ENCODE data around the gene KLHL25. TPM values are rescaled to one million over a fixed set of nuclear protein-coding genes. Genes with fewer than 3 reads are reported as not detected.

KLHL25 gene
- total and polyA plus RNA-seq, 2 of the 13 experiments (the other 11 are each of a cell fraction or from before 2014, with no cell fraction given): 3.7 to 8.2 TPM

DNA sequence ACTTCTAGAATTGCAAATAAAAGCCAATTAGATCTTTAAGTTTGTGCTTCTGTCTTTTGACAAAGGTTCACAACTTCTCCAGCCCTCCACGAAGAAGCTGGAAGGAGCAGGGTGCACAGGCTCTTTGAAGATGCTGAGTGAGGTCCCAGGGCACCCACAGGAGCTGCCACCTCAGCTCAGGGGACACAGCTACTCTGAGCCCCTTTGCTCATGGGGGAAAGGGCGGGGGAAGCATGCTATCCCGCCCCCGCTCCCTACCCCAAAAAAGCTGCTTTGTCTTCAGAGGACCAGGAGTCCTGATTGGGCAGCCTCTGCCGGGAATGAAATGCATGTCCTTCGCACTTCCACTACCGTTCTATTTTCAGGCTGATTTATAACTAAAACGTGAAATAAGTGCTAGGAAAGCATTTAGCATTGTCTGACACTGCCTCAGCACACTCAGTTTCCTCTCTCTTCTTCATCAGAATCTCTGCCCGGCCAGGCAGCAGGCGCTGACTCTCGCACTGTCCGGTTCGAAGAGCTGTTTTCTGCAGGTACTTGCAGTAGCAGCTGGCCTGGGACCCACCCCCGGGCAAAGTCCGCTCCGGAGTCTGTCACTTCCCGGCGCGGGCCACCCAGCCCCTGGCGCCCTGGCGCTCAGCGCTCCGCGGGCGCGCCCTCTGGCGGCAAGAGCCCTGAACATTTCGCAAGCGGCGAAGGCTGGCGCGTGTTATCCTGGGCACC, 45.5 kb upstream of the KLHL25 start (continued):
- no peak for TF ChIP-seq KIAA2018 (CRISPR knock-in tag; IDR thresholded peaks at IDR 0.05; ENCODE audit: borderline replicate concordance)
- TF ChIP-seq SSRP1 (CRISPR knock-in tag; IDR thresholded peaks at IDR 0.05): no peak
- TF ChIP-seq, protein P1, sequence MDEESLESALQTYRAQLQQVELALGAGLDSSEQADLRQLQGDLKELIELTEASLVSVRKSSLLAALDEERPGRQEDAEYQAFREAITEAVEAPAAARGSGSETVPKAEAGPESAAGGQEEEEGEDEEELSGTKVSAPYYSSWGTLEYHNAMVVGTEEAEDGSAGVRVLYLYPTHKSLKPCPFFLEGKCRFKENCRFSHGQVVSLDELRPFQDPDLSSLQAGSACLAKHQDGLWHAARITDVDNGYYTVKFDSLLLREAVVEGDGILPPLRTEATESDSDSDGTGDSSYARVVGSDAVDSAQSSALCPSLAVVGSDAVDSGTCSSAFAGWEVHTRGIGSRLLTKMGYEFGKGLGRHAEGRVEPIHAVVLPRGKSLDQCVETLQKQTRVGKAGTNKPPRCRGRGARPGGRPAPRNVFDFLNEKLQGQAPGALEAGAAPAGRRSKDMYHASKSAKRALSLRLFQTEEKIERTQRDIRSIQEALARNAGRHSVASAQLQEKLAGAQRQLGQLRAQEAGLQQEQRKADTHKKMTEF (CRISPR knock-in tag; IDR thresholded peaks at IDR 0.05): peak; percentile 88
- TF ChIP-seq NFYB (CRISPR knock-in tag; IDR thresholded peaks at IDR 0.05): no peak
- 0 out of 2 replicates have a peak, but pooled peaks have one; percentile 24 for TF ChIP-seq HINFP (CRISPR knock-in tag; IDR thresholded peaks at IDR 0.05; ENCODE audit: low read depth)
- no peak for TF ChIP-seq HBP1 (CRISPR knock-in tag; IDR thresholded peaks at IDR 0.05; ENCODE audit: low read depth)
- TF ChIP-seq ZNF484 (CRISPR knock-in tag; IDR thresholded peaks at IDR 0.05; ENCODE audit: borderline replicate concordance, low read depth): no peak
- TF ChIP-seq WIZ (CRISPR knock-in tag; IDR thresholded peaks at IDR 0.05): no peak
- no peak for TF ChIP-seq ZNF30 (CRISPR knock-in tag; IDR thresholded peaks at IDR 0.05)
- TF ChIP-seq BORCS8-MEF2B (CRISPR knock-in tag; IDR thresholded peaks at IDR 0.05): 0 out of 2 replicates have a peak, but pooled peaks have one; percentile 50
- TF ChIP-seq ZNF260 (CRISPR knock-in tag; IDR thresholded peaks at IDR 0.05; ENCODE audit: borderline replicate concordance, low read depth): no peak
- no peak for TF ChIP-seq ZNF136 (CRISPR knock-in tag; IDR thresholded peaks at IDR 0.05; ENCODE audit: low read depth)
- 0 out of 2 replicates have a peak, but pooled peaks have one; percentile 75 for TF ChIP-seq RFXAP (CRISPR knock-in tag; IDR thresholded peaks at IDR 0.05; ENCODE audit: borderline replicate concordance)
- no peak for TF ChIP-seq FOXP1 (IDR thresholded peaks at IDR 0.05)
- TF ChIP-seq FOXP1 (CRISPR knock-in tag; IDR thresholded peaks at IDR 0.05): no peak
- TF ChIP-seq MAFK (conservative IDR thresholded peaks at IDR 0.05 in 1 of 2, IDR thresholded peaks at IDR 0.05 in 1 of 2; ENCODE audit: low read length in 2 of 2): no peak
- peak; percentile 100 for TF ChIP-seq ZNF564 (CRISPR knock-in tag; IDR thresholded peaks at IDR 0.05)
- no peak for TF ChIP-seq TCF7L2 (IDR thresholded peaks at IDR 0.05; ENCODE audit: low read depth, low read length)

Measured in HepG2 (cell line).